NOMO-1 treated with dmso at 0.1 percent for 144 hours (cell line): ENCODE measurements around the gene HMCN2.

Experiments
- DNase-seq: peaks from one replicate; lab custom pipeline; 2025; ENCODE audit not compliant: unreplicated experiment; lab: John Stamatoyannopoulos, UW

The HMCN2 gene

DNA sequence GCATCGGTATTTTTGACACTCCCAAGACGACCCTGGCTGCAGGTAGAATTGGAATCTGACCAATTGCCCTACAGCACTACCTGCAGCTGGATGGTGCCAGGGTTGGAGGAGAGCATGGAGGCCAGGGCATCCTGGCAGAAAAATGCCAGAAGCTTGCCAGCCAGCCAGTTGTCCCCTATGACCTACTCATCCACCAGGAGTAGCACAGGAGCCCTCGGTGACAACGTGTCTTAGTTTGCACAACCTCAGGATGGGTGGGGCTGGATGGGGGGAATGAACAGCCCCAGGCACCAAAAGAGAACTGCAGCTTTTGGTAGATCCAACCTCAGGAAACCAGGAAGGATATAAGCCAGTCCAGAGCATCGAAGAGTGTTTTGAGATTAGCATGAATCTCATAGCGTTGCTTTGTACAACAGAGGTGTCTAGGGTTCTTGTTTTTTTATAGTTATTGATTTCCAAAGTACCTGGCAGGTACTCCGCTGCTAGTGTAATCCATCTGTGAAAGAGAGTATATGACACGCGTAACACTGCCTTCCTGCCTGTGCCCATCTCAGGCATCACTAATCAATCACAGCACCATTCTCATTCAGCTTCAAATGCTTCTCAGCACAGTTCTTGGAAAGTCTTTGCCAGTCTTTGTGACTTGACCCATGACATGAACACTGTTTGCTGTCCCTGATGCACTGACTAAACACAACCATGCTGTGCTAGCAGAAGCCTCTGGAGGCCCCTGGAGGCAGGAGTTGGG, 142.5 kb downstream of the HMCN2 start:
- DNase-seq = no peak

DNA sequence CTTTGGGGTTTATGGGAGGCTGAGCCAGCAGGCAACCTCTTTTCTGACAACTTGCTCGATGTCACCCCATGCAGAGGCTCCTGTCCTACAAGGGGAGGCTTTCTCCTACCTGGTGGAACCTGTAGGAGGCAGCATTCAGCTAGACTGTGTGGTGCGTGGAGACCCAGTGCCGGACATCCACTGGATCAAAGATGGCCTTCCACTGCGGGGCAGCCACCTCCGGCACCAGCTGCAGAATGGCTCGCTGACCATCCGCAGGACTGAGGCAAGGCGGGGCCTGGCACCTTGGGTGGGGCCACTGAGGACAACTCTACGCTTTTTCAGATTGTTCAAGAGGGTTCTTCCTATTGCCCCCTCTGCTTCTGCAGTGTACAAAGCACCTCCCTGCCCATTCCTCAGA, 143.1 kb downstream of the HMCN2 start:
- no peak for DNase-seq

DNA sequence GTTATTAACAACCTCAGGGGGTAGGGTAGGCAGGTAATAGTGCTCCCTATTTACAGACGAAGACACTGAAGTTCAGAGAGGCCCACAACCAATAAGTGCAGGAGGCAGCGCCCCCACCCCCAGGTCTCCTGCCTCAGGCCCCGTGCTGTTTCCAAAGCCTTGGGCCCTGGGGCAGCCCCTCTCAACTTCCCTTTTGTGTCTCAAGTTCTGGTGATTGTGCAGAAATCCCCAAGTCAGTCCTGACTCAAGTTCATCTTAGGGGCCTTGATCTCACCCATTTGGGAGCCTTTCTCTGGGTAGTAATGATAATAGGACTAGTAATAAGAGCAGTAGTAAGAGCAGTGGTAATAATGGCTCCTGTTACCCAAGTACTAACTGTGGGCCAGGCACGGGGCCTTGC, 143.7 kb downstream of the HMCN2 start:
- DNase-seq = no peak

DNA sequence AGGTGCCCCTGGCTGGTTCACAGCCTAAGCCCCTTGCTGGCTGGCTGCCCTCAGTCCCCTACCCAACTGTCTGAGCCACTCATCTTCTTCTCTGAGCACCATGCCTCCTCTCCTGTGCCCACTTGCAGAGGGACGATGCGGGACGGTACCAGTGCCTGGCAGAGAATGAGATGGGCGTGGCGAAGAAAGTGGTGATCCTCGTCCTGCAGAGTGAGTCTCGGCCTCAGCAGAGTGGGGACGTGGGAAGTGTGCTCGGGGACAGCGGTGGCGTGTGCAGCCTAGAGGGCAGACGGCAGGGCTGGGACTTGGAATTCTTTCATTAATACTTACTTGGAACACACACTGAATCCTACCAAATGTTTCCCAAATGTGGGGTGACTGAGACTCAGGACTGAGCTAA, 144.9 kb downstream of the HMCN2 start:
- no peak for DNase-seq

DNA sequence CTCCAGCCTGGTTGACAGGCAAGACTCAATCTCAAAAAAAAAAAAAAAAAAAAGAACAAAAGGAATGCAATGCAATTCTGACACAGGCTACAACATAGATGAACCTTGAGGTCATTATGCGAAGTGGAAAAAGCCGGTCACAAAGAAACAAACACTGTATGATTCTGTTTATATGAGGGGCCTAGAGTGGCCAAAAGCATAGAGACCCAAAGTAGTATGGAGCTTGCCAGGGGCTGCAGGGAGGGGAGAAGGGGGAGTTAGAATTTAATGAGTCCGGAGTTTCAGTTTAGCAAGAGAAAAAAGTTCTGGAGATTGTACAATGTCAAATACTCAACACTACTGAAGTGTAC, 146.0 kb downstream of the HMCN2 start:
- DNase-seq = no peak

DNA sequence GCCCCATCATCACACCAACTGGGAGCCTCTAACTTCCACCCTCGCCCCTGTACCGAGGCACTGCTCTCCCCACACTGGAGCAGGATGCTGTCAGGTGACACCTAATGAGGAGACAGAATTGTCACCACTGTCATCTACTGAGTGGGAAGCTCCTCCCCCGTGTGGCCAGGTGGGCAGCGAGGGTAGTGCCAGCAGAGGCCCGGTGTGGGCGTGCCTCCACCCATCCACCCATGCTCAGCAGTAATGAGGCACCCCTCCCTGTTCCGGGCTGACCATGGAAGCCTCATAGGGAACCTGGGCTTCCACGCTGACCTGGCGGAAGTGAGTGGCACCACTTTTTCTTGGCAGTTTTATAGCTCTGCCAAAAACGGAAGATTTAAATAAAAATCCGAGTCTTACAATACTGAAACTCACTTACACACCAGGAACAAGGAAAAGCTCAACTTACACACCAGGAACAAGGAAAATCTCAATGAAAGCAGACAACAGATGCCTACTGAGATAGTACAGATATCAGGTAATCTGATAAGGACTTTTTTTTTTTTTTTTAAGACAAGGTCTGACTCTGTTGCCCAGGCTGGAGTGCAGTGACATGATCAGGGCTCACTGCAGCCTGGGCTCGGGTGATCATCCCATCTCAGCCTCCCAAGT, 148.6 kb downstream of the HMCN2 start:
- DNase-seq = no peak

DNA sequence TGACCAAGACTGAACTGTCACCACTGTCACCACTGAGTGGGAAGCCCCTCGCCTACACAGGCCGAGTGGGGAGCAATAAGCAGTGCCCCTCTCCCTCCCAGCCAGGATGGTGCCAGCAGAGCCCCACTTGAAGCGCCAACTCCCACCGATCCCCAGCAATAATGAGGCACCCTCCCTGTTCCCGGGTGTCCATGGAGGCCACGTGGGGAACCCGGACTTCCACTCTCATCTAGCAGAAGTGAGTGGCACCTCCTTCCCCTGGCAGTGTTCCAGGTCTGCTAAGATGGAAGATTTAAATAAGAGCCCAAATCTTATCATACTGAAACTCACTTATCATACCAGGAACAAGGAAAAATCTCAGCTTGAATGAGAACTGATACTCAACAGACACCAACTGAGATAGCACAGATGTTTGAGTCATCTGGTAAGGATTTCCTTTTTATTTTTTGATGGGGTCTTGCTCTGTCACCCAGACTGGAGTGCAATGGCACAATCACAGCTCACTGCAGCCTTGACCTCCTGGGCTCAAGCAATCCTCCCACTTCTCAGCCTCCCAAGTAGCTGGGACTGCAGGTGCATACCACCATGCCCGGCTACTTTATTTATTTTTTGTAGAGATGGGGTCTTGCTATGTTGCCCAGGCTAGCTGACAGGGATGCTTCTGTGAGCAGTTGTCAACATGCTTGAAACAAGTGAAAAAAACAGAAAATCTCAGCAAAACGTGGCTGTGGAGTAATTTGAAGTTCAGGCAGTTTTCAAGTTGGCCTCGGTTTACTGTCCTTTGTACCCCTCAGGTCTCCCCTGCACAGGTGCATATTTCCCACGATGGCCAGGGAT, 149.6 kb downstream of the HMCN2 start:
- DNase-seq = no peak

DNA sequence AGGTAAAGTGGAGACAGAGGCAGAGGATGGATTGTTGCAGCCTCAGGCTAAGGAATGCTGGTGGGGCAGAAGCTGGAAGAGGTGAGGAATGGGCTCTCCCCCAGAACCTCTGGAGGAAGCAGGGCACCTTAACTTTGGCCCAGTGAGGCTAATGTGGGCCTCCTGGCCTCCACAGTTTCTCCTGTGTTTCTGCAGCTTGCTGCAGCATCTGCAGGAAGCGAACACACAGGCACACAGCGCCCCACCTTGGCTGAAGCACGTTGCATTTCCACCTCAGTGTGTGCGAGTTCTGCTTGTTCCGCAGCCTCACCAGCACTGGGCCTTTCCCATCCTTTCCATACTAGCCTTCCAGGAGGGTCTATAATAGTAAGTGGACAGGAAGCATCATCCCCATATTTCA, 152.0 kb downstream of the HMCN2 start:
- DNase-seq = no peak

DNA sequence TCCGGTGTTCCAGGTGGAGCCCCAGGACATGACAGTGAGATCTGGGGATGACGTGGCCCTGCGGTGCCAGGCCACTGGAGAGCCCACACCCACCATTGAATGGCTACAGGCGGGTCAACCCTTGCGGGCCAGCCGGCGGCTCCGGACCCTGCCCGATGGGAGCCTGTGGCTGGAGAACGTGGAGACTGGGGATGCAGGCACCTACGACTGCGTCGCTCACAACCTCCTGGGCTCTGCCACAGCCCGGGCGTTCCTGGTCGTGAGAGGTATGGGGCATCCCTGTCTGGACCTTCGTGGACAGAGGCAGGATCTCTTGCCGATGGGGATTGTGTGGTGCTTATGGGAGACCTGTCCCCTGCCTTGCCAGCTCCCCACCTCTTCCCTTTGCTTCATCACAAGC, 153.2 kb downstream of the HMCN2 start:
- no peak for DNase-seq

DNA sequence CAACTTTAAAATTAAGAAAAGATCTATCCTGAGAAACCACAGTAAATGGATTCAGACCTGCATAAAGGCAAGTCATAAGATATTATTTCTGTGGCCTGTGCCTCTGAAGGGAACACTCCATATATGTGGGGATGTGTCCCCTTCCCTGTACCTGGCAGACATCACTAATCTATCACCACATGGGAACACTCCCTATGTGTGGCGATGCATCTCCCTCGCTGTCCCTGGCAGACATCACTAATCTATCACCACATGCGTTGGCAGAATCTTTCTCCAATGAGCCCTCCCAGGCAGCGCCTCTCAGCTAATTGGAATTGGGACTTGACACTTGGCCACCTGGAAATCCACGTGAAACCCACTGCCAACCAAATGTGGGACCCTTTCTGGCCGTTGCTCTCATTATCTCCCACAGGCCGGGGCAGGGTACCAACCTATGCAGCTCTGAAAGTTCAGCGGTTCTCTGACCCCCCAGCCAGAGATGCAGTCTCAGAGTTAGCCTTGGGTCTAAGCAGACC, 154.0 kb downstream of the HMCN2 start:
- no peak for DNase-seq

DNA sequence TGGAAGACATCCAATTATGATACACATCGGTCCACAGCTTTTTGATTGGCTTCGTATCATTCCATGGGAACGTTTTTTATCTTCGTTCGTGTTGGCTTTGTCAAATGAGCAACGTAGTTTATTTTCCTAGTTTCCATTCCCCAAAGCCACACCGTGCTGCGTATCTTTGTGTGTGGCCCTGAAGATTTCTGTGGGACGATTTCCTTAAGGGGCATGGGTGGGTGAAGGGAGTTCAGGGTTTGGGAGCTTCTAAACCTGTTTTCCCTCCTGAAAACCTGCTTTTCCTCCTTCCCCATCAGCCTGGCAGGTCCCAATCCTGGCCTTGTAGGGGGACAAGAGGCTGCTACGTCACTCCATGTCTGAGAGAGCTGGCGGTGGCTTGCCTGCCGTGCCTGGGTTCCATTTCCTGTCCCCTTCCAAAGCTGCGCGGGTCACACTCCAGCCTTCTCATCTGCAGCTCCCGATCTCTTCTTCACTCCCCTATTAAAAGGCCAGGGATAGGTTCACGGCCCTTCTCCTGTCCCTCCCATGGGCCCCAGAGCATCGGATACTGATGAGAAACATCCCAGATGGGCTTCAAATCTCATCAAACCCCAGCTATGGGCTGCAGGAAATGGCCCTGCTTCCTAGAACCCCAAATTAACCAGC, 155.7 kb downstream of the HMCN2 start:
- DNase-seq = no peak

DNA sequence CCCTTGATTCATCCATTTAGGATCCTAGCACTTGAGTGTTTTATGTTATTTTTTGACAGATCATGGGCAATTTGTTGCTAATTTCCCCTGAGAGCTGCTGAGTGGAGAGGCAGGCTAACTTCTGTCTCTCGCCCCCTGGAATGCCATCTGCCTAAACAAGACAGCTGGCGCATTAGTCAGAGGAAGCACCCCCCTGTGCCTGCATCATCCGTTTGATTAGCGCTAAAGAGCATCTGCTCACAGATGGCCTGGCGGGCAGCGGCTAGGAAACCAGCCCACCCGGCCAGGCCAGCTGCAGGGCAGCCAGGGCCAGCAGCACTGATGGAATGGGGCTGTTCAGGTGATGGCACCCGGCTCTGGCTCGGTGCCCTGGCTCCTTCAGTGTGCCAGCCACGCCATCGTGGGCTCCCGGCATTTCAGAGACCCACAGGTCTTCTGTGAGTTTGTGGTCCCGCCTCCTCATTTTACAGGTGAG, 156.3 kb downstream of the HMCN2 start:
- no peak for DNase-seq

DNA sequence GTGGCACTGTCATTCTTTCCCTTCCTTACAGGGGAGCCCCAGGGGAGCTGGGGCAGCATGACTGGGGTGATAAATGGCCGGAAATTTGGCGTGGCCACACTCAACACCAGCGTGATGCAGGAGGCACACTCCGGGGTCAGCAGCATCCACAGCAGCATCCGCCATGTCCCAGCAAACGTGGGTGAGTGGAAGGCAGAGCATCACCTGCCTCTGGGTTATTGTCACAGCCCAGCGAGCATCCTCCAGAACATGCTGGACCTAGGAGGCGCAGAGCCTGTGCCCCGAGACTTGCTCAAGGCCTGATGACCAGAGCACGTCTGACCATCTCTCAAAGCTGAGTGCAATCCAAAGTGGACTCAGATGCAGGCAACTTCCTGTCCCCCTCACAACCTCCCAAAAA, 157.0 kb downstream of the HMCN2 start:
- no peak for DNase-seq

DNA sequence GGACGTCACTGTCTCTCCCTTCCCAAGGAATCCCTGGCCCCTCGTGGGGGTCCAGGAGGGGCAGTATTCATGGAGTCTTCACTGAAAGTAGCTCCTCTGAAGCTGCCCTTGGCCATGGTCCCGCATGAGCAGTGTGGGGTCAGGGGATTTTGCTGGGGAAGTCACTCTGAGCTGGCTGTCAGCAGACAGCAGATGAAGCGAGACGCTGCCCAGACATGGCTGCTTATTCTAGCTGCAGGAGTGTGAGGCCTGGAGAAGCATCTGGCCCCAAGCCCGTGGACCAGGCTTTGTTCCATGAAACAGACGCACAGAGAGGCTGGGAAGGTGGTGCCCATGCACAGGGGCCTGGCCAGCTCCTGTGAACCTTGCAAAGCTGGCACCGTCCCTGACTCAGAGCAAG, 157.7 kb downstream of the HMCN2 start:
- no peak for DNase-seq

DNA sequence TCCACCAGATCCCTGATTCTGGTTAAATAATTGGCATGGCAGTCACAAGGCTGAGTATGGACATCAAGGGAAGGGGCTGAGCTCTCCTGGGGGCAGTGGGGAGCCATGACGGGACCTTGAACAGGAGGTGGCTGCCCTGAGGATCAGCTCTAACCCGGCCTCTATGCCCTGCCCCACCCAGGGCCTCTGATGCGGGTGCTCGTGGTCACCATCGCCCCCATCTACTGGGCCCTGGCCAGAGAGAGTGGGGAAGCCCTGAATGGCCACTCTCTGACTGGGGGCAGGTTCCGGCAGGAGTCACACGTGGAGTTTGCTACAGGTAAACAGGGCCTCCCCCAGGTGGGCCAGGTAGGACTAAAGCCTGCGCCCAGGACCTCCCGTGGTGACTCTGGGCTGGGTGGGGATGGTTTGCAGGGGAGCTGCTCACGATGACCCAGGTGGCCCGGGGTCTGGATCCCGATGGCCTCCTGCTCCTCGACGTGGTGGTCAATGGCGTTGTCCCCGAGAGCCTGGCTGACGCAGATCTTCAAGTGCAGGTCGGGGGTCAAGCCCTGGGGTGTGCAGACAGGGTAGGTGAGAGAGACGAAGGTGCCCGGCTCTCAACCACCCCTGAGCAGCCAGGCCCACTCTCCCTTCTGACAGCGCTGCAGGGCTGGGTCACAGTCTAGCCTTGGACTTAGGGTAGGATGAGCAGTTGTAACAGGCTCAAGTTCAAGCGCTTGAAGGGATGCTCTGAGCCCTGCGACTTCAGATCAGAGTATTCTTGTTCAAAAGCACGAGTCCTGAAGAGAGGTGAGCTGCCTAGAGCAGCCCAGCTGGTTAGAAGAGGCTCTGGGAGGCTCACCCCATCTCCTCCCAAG, 159.3 kb downstream of the HMCN2 start:
- DNase-seq = no peak

DNA sequence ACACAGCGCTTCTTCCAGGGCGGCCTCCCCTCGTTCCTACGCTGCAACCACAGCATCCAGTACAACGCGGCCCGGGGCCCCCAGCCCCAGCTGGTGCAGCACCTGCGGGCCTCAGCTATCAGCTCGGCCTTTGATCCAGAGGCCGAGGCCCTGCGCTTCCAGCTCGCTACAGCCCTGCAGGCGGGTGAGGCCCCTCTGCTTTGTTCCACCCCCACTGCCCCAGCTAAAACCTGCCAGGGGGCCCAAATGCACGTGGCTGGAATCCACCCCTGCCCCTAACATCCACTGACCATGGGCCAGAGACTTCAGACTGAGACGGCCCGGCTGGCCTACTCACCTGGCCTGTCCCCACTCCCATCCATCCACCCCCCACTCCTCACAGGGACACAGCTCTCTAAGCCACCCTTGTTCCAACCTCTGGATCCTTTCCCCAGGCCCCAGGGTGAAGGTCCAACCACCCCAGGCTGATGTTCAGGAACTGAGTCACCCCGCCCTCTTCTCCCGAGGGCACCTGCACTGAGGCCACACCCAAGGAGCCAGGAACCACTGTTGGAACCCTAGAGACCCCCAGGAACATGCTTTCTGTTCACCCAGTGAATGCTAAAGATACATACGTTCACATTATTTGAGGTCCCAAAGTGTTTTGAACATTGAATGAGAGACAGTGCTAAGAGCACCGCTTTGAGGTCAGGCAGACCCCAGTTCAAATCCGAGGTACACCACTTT, 160.3 kb downstream of the HMCN2 start:
- no peak for DNase-seq

DNA sequence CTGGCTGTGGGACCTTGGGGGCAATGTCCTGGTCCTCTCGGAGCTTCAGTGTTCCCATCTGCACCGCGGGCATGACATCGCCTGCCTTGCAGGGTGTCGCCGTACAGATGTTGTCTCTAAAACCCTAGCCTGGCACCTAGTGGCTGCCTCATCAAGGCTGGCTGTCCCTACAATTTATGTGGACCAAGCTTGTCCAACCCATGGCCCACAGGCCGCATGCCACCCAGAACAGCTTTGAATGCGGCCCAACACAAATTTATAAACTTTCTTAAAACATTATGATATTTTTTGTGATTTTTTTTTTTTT, 160.9 kb downstream of the HMCN2 start:
- no peak for DNase-seq

DNA sequence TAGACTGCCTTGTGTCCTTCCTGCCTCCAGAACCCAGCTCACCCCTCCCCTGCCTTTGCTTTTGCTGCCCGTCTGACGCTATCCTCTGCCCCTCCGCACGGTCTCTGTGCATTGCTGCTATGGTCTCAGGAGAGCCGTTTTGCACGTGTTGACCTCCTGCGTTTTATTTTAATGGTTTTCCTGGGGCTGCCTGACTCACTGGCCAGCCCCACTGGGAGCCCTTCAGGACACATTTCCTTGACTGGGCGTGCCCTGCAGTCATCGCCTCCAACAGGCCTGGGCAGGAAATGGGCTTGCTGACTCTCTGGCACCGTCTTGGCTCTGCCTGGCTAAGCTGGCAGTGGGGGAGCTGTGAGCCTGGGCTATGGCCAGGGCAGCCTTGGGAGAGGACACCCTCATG, 161.3 kb downstream of the HMCN2 start:
- DNase-seq = no peak

DNA sequence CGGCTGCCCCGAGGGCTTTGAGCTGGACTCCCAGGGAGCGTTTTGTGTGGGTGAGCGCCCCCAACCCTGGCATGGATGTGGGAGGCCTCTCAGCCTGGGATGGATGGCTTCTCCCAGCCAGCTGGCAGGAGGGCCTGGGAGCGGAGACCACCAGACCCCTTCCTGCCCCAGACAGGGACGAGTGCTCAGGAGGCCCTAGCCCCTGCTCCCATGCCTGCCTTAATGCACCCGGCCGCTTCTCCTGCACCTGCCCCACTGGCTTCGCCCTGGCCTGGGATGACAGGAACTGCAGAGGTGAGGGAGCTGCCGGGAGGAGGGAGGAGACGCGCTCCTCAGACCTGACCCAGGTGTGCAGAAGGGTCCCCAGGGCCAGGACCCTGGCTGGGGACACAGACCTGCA, 161.8 kb downstream of the HMCN2 start:
- DNase-seq = no peak

DNA sequence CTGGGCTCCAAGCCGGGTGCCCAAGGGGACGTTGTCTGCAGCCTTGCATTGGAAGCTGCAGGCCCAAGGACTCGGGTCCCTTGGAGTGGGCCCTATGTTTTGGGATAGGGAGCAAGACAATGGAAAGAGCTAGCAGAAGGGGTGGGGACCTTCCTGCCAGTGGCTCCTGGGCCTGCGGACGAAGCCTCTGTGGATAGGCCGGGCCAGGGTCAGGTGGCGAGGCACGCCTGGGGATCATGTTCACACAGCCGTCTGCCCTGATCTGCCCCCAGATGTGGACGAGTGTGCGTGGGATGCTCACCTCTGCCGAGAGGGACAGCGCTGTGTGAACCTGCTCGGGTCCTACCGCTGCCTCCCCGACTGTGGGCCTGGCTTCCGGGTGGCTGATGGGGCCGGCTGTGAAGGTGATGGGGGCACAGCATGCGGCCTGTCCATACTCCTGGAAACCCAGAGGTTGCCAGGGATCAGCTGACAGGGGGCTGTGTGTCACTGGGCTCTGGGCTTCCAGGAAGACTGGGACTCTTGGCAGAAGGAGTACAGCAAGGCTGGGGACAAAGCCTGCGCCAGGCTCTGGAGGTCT, 162.6 kb downstream of the HMCN2 start:
- DNase-seq = no peak
